Ovary (tissue), 9 donors: ENCODE measurements around the gene ENTHD1. TPM values are rescaled to one million over a fixed set of nuclear protein-coding genes. Genes with fewer than 3 reads are reported as not detected.
"Not testable (repeated sequence)": the region's sequence is repeated elsewhere in the genome, so short reads cannot be mapped to it uniquely, and the experiment has no call there.

ENCODE experiments used
- DNase-seq, 5 donors: peaks; one replicate each; pipeline ENCODE4 v3.0.0-alpha.2; 2019 to 2020
- H3K27ac ChIP-seq, 2 donors: fragments of 200-600 bp; one replicate each; pipeline versions ENCODE4 v1.5.1 to v1.8.0; 2019 to 2022
- H3K27me3 ChIP-seq: fragments of 200-600 bp; one replicate; pipeline ENCODE4 v1.8.0; 2022
- H3K36me3 ChIP-seq: fragments of 200-600 bp; sonication (generic); one replicate; pipeline ENCODE4 v1.5.1; 2019
- H3K4me1 ChIP-seq: one replicate; pipeline ENCODE4 v1.8.1; 2013; ENCODE audit warnings: mild to moderate bottlenecking, moderate library complexity; ENCODE audit not compliant: insufficient read depth
- H3K4me3 ChIP-seq: fragments of 200-600 bp; sonication (generic); one replicate; pipeline ENCODE4 v1.5.1; 2017
- H3K9me3 ChIP-seq, 2 donors: fragments of 200-600 bp in 1 of 2; sonication (generic) in 1 of 2; one replicate each; pipeline versions ENCODE4 v1.5.1 to v1.8.1; 2013 to 2019; ENCODE audit warnings: mild to moderate bottlenecking in 1 of 2, moderate library complexity in 1 of 2
- CTCF ChIP-seq, 3 donors: fragments of 450-650 bp in 2 of 3; fragments of 200-600 bp in 1 of 3; IDR thresholded peaks; one replicate each; pipeline versions ENCODE4 v1.5.1 to v1.8.0; 2016 to 2022; ENCODE audit warnings: antibody characterized with exemption in 3 of 3, mild to moderate bottlenecking in 1 of 3
- EP300 ChIP-seq: sonication (generic); formaldehyde crosslinking; IDR thresholded peaks from one replicate; pipeline ENCODE4 v1.6.1; 2017; ENCODE audit warnings: antibody characterized with exemption
- POLR2A ChIP-seq: fragments of 450-650 bp; IDR thresholded peaks from one replicate; pipeline ENCODE4 v1.6.1; 2017; ENCODE audit warnings: antibody characterized with exemption, mild to moderate bottlenecking, moderate library complexity
- WGBS, 3 donors: extraction: QIAGEN DNeasy Blood & Tissue Kit in 1 of 3; methylation state at CpG; one replicate each; pipeline versions ENCODE4 v1.1.5 to v1.1.7; 2013 to 2017; 5-methylcytosine and 5-hydroxymethylcytosine counted together
- intact Hi-C, 4 donors: fragments of 100-400 bp; cut with DNase I; formaldehyde crosslinking; loops; one replicate each; pipeline versions ENCODE4 v1.11.0 to v1.15.1; 2022 to 2023
- polyA plus RNA-seq, 2 donors: library from polyadenylated mRNA; stranded (reverse); fragments of 200-250 nt in 1 of 2; fragments of 350-450 nt in 1 of 2; fragmentation: Illumina TruSeq in 1 of 2; extraction: RNeasy Lipid Tissue Mini Kit (QIAGEN cat#74804) in 1 of 2; gene quantifications; one replicate each; pipeline ENCODE4 v1.2.3, GENCODE V29; 2013 to 2014
- total RNA-seq, 7 donors: library from RNA; depleted of rRNA in 2 of 7; stranded (reverse); fragments of >200 nt in 2 of 7; fragmentation: NEBNext Ultra II Directional in 3 of 7; extraction: Animal tissue kit (Norgen Biotek cat#: 25700) in 3 of 7; gene quantifications; one replicate each; pipeline versions ENCODE4 v1.1.0 to v1.2.4, GENCODE V29; 2016 to 2023
- donor health status: DM: no; HTN: no; CAD: no; lungs with moderate emphysema.
- donor health status: DM: no; HTN: no; CAD: no.
- donor health status: Bipolar disorder and iron deficiency.
- donor health status: DM: yes; HTN: yes; CAD: no.
- donor health status: DM: no; HTN: no; CAD: no.
- donor health status: DM: yes; HTN: yes; CAD: no.

The ENTHD1 gene
- total and polyA plus RNA-seq, 9 donors, result 0.23 TPM; not detected in 8

GRCh38 chr22:39871008-39871798 lies 22.4 kb downstream of the ENTHD1 start:
- Histone ChIP-seq H3K9me3 (no peaks in the 10 kb centered on the region), H3K36me3 (no peaks in the 10 kb centered on the region), H3K27me3 (no peaks in the 10 kb centered on the region), H3K4me3 (no peak overlapping the region), H3K27ac (no peak overlapping the region), H3K4me1 (no peaks in the 10 kb centered on the region)
- DNase-seq, result no peak
- TF ChIP-seq EP300 (no peak), CTCF (IDR thresholded peaks at IDR 0.05) (no peak), POLR2A (no peak)
- intact Hi-C loops, result no loop called here
- 53 to 60% (median 54%) methylated on average over 5 of the region's 5 CpGs for WGBS, 3 donors

GRCh38 chr22:39869797-39870196 lies 23.8 kb downstream of the ENTHD1 start:
- DNase-seq, H3K4me3 ChIP-seq, H3K4me1 ChIP-seq, intact Hi-C loops, H3K9me3 ChIP-seq, H3K36me3 ChIP-seq, H3K27ac ChIP-seq, H3K27me3 ChIP-seq: not testable (repeated sequence)
- WGBS, 3 donors, result 88 to 95% (median 93%) methylated on average over 2 of the region's 2 CpGs

GRCh38 chr22:39868741-39869140 lies 24.8 kb downstream of the ENTHD1 start:
- no peak overlapping the region for H3K4me3 ChIP-seq
- H3K36me3 ChIP-seq, result no peaks in the 10 kb centered on the region
- DNase-seq, result no peak
- no peaks in the 10 kb centered on the region for H3K27me3 ChIP-seq
- H3K4me1 ChIP-seq, result no peaks in the 10 kb centered on the region
- H3K27ac ChIP-seq, result no peak overlapping the region
- no peak for TF ChIP-seq EP300
- no peak for TF ChIP-seq POLR2A
- TF ChIP-seq CTCF (IDR thresholded peaks at IDR 0.05), result no peak
- WGBS, 3 donors, result 68 to 86% (median 70%) methylated on average over 1 of the region's 1 CpG
- intact Hi-C loops, result no loop called here
- no peaks in the 10 kb centered on the region for H3K9me3 ChIP-seq

GRCh38 chr22:39859903-39860588 lies 33.5 kb downstream of the ENTHD1 start:
- Histone ChIP-seq H3K4me1 (no peaks in the 10 kb centered on the region), H3K36me3 (no peaks in the 10 kb centered on the region), H3K9me3 (no peaks in the 10 kb centered on the region), H3K4me3 (no peak overlapping the region), H3K27ac (no peak overlapping the region), H3K27me3 (no peaks in the 10 kb centered on the region)
- intact Hi-C loops, result no loop called here
- no peak for DNase-seq
- 65 to 70% (median 70%) methylated on average over 7 of the region's 7 CpGs for WGBS, 3 donors
- TF ChIP-seq CTCF (IDR thresholded peaks at IDR 0.05), result no peak
- no peak for TF ChIP-seq POLR2A
- no peak for TF ChIP-seq EP300

GRCh38 chr22:39856588-39856987 lies 37.0 kb downstream of the ENTHD1 start:
- no peak overlapping the region for H3K4me3 ChIP-seq
- DNase-seq, result no peak
- H3K27me3 ChIP-seq, result no peaks in the 10 kb centered on the region
- H3K27ac ChIP-seq, result no peak overlapping the region
- H3K36me3 ChIP-seq, result no peaks in the 10 kb centered on the region
- 67 to 71% (median 70%) methylated on average over 4 of the region's 4 CpGs for WGBS, 3 donors
- H3K4me1 ChIP-seq, result no peaks in the 10 kb centered on the region
- H3K9me3 ChIP-seq, result no peaks in the 10 kb centered on the region
- intact Hi-C loops, result no loop called here
- TF ChIP-seq EP300 (no peak), POLR2A (no peak), CTCF (IDR thresholded peaks at IDR 0.05) (no peak)
